ENCODE data around the gene CLPSL1. TPM values are rescaled to one million over a fixed set of nuclear protein-coding genes. Genes with fewer than 3 reads are reported as not detected.

The CLPSL1 gene
- polyA plus RNA-seq, 1 donor, result not detected

DNA sequence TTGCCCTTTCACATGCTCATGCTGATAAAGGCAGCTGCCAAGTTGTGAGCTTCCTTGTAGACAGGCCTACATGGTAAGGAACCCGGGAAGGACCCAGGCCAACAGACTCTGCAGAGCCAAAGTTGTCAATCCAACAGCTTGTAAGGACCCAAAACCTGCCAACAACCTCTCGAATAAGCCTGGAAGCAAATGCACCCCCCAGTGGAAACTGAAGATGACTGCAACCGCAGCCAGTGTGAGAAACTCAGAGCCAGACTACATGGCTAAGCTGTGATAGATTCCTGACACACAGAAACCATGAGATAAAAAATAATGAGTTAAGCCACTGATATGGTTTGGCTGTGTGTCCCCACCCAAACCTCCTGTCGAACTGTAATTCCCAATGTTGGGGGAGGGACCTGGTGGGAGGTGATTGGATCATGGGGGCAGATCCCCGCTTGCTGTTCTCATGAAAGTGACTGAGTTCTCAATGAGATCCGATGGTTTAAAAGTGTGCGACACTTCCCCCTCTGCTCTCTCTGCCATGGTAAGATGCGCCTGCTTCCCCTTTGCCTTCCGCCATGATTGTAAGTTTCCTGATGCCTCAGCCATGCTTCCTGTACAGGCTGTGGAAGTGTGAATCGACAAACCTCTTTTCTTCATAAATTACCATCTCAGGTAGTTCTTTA lies 23.2 kb upstream of the CLPSL1 start:
- no peak overlapping the region for H3K4me3 ChIP-seq (ENCODE audit: low read length)
- H3K27ac ChIP-seq (ENCODE audit: low read length), result no peak overlapping the region
- DNase-seq, result no peak
- no peaks in the 10 kb centered on the region for H3K4me1 ChIP-seq (ENCODE audit: control insufficient read depth, insufficient read depth, low read length)
- no peaks in the 10 kb centered on the region for H3K36me3 ChIP-seq (ENCODE audit: control insufficient read depth, insufficient read depth, low read length)
- no peaks in the 10 kb centered on the region for H3K27me3 ChIP-seq (ENCODE audit: control insufficient read depth, insufficient read depth, low read length)
- no peaks in the 10 kb centered on the region for H3K9me3 ChIP-seq (ENCODE audit: control insufficient read depth, low read depth, low read length)
- no CpG with 5 or more reads among the region's 10 CpGs for WGBS (ENCODE audit: insufficient coverage, low lambda C conversion rate)

DNA sequence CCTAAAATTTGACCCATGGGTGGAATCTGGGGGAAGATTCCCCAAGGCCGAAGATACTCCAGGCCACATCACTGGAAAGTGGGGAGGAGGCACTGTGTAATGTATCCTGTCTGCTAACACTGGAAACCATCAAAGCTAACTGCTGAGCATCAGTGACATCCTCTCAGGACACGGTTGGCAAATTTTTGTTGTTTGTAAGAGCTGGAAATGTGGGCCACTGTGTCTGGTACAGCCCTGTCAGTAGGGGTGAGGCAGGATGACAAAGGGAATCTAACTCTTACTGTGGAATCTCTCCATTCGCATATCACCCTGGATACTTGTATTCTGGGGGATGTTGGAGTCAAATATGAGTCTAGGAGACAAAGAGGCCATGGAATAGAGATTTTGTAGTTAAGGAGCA lies 21.4 kb upstream of the CLPSL1 start:
- peaks cover 6% of the 10 kb centered on the region for H3K27me3 ChIP-seq (ENCODE audit: control insufficient read depth, insufficient read depth, low read length)
- no peak for DNase-seq
- H3K9me3 ChIP-seq (ENCODE audit: control insufficient read depth, low read depth, low read length), result no peaks in the 10 kb centered on the region
- H3K27ac ChIP-seq (ENCODE audit: low read length), result no peak overlapping the region
- WGBS (ENCODE audit: insufficient coverage, low lambda C conversion rate), result no CpG with 5 or more reads among the region's 3 CpGs
- H3K36me3 ChIP-seq (ENCODE audit: control insufficient read depth, insufficient read depth, low read length), result no peaks in the 10 kb centered on the region
- no peak overlapping the region for H3K4me3 ChIP-seq (ENCODE audit: low read length)
- no peaks in the 10 kb centered on the region for H3K4me1 ChIP-seq (ENCODE audit: control insufficient read depth, insufficient read depth, low read length)

DNA sequence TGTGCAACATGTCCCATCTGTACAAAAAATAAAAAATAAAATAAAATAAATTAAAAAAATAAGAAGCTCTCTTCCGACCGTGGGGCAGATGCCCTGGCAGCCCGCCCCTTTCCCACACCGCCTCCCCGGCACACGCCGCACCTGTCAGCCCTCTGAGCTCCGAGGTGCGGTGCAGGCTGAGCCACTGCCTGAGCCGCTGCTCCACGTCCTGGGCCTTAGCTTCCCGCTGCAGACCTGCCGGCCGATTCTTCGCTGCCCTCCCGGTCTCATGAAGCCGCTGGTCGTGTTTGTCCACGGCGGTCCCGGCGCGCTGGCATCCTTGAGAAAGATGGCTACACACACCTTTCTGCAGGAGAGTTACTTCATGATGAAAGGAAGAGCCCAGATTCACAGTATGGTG lies 15.1 kb upstream of the CLPSL1 start:
- WGBS (ENCODE audit: insufficient coverage, low lambda C conversion rate), result 70% methylated on average over 2 of the region's 23 CpGs
- H3K4me1 ChIP-seq (ENCODE audit: control insufficient read depth, insufficient read depth, low read length), result peaks cover 2% of the 10 kb centered on the region
- no peak for DNase-seq
- peaks cover 4% of the 10 kb centered on the region for H3K9me3 ChIP-seq (ENCODE audit: control insufficient read depth, low read depth, low read length)
- H3K4me3 ChIP-seq (ENCODE audit: low read length), result no peak overlapping the region
- no peak overlapping the region for H3K27ac ChIP-seq (ENCODE audit: low read length)
- H3K36me3 ChIP-seq (ENCODE audit: control insufficient read depth, insufficient read depth, low read length), result no peaks in the 10 kb centered on the region
- H3K27me3 ChIP-seq (ENCODE audit: control insufficient read depth, insufficient read depth, low read length), result peaks cover 21% of the 10 kb centered on the region

DNA sequence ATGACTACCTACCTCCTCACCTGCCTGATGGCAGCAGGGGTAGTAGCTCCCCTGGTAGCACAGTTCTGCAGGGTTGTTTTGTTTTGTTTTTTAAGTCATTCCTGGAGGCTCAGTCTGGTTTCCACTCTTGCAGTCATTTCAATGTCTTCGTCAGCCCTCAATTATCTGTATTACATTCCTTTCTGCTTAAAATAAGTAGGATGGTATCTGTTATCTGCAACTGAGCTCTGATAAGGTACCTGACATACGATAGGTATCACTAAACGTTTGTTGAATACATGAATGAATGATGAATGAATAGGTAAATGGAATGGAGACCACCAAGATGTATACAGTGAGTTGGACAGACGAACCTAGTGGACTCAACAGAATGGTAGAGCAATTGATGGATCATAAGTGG lies 11.6 kb upstream of the CLPSL1 start:
- DNase-seq, result no peak
- H3K36me3 ChIP-seq (ENCODE audit: control insufficient read depth, insufficient read depth, low read length), result no peaks in the 10 kb centered on the region
- peaks cover 17% of the 10 kb centered on the region for H3K27me3 ChIP-seq (ENCODE audit: control insufficient read depth, insufficient read depth, low read length)
- H3K4me3 ChIP-seq (ENCODE audit: low read length), result no peak overlapping the region
- H3K4me1 ChIP-seq (ENCODE audit: control insufficient read depth, insufficient read depth, low read length), result peaks cover 2% of the 10 kb centered on the region
- peaks cover 4% of the 10 kb centered on the region for H3K9me3 ChIP-seq (ENCODE audit: control insufficient read depth, low read depth, low read length)
- H3K27ac ChIP-seq (ENCODE audit: low read length), result no peak overlapping the region
- no CpG with 5 or more reads among the region's 4 CpGs for WGBS (ENCODE audit: insufficient coverage, low lambda C conversion rate)

DNA sequence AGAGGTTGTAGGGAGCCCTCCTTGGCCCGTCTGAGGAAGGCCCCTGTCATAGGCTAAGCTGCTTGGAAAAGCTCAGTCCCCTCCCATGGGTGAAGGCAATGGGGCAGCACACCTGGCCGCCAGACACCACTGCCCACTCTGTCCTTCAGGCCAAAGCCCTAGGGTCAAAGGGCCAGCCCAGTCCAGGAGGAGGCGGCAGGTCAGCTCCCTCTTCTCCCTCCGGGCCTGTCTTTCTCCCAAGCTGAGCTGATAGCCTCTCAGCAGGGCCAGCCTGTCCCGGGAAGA lies 9.5 kb upstream of the CLPSL1 start:
- no peak overlapping the region for H3K4me3 ChIP-seq (ENCODE audit: low read length)
- WGBS (ENCODE audit: insufficient coverage, low lambda C conversion rate), result no CpG with 5 or more reads among the region's 5 CpGs
- no peaks in the 10 kb centered on the region for H3K36me3 ChIP-seq (ENCODE audit: control insufficient read depth, insufficient read depth, low read length)
- H3K4me1 ChIP-seq (ENCODE audit: control insufficient read depth, insufficient read depth, low read length), result no peaks in the 10 kb centered on the region
- no peak for DNase-seq
- no peaks in the 10 kb centered on the region for H3K9me3 ChIP-seq (ENCODE audit: control insufficient read depth, low read depth, low read length)
- H3K27ac ChIP-seq (ENCODE audit: low read length), result no peak overlapping the region
- H3K27me3 ChIP-seq (ENCODE audit: control insufficient read depth, insufficient read depth, low read length), result peaks cover 8% of the 10 kb centered on the region

DNA sequence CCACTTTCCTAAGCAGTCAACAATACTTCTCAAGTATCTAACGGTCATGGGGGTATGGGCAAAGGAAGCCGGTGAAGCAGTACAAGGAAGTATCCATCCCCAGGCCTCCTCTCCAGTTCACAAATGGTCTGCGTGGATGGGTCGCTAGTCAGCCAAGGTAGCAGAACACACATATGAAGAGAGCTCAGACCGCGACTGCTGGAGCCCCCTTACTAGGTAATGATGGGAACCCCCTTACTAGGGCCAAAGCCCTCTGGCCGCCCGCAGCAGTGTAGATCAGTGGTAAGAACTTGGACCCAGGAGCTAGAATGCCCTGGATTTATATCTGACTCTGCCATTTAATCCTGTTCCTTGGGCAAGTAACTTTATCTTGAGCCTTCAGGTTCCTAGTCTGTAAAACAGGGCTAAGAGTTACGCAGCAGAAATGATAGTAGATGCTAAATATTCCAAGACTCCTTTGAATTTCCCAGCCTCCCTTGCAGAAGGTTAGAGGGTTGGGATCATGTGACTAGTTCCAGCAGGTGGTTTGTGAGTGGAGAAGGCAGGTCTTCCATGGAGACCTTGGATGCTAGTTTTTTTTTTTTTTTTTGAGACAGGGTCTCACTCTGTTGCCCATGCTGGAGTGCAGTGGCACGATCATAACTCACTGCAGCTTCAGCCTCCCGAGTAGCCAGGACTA lies 6.6 kb upstream of the CLPSL1 start:
- Histone ChIP-seq H3K36me3 (ENCODE audit: control insufficient read depth, insufficient read depth, low read length) (no peaks in the 10 kb centered on the region), H3K4me1 (ENCODE audit: control insufficient read depth, insufficient read depth, low read length) (peaks cover 3% of the 10 kb centered on the region), H3K9me3 (ENCODE audit: control insufficient read depth, low read depth, low read length) (no peaks in the 10 kb centered on the region), H3K27me3 (ENCODE audit: control insufficient read depth, insufficient read depth, low read length) (peaks cover 14% of the 10 kb centered on the region), H3K27ac (ENCODE audit: low read length) (no peak overlapping the region), H3K4me3 (ENCODE audit: low read length) (no peak overlapping the region)
- no CpG with 5 or more reads among the region's 11 CpGs for WGBS (ENCODE audit: insufficient coverage, low lambda C conversion rate)
- DNase-seq, result no peak

DNA sequence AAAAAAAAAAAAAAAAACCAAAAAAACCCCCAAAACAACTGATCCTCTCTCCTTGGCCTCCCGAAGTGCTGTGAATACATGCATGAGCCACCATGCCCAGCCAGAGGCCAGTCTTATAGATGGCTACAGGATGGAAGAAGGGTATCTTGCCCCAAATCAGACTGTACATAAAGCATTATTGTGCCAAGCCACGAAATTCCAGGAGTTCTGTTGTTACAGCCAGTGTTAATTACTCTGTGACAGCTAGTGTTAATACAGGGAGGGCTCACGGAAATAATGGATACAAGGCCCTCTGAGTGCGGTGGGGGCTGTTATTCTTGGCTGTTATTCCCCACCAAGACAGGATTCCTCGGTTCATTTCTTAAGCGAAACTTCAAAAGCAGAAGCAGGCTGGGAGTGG lies 5.8 kb upstream of the CLPSL1 start:
- no peak for DNase-seq
- no peak overlapping the region for H3K27ac ChIP-seq (ENCODE audit: low read length)
- no peaks in the 10 kb centered on the region for H3K36me3 ChIP-seq (ENCODE audit: control insufficient read depth, insufficient read depth, low read length)
- H3K27me3 ChIP-seq (ENCODE audit: control insufficient read depth, insufficient read depth, low read length), result peaks cover 14% of the 10 kb centered on the region
- no peaks in the 10 kb centered on the region for H3K9me3 ChIP-seq (ENCODE audit: control insufficient read depth, low read depth, low read length)
- no peak overlapping the region for H3K4me3 ChIP-seq (ENCODE audit: low read length)
- peaks cover 3% of the 10 kb centered on the region for H3K4me1 ChIP-seq (ENCODE audit: control insufficient read depth, insufficient read depth, low read length)
- WGBS (ENCODE audit: insufficient coverage, low lambda C conversion rate), result no CpG with 5 or more reads among the region's 6 CpGs

DNA sequence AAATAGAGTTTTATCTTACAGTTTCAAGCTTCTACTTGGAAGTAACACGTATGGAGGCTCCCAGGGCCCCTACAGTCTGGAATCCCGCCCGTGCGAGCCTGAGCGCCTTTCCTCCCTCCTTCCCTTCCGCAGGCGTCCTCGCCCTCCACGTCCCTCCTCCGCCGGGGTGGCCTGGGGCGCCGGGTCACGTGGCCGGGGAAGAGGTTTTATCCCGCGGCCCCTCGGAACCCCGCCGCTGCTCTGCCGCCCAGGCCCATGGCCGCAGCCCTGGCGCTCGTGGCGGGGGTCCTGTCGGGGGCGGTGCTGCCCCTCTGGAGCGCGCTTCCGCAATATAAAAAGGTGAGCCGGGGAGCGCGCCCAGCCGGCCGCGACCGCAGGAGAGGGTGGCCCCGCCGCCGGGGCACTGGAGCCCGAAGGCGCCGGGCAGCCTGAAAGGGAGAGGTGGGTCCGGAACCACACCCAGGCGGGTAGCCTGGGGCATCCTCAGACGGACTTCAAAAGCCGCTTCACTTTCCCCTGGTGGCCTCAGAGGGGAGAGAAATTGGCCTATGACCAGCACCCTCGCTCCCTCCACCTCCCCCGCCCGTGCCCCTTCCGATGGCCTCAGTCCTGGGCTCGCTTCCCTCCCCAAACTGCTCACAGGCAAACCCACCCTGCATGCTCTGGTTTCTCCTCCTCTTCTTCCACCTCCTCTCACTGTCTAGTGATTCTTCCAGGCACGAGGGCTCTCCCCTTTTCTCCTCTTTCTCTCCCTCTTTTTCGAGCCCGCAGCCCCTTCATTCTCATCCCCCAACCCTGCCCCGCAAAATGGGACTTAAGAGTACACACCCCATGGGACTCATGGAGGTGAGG lies 4.2 kb upstream of the CLPSL1 start, which contains the start of gene CLPSL2:
Gene CLPSL2, plus strand, starts transcription at position 235 of the 852 bp plus-strand sequence. Its CDS starts 21 bp downstream, at position 256.
- WGBS (ENCODE audit: insufficient coverage, low lambda C conversion rate), result 0% methylated on average over 1 of the region's 56 CpGs

DNA sequence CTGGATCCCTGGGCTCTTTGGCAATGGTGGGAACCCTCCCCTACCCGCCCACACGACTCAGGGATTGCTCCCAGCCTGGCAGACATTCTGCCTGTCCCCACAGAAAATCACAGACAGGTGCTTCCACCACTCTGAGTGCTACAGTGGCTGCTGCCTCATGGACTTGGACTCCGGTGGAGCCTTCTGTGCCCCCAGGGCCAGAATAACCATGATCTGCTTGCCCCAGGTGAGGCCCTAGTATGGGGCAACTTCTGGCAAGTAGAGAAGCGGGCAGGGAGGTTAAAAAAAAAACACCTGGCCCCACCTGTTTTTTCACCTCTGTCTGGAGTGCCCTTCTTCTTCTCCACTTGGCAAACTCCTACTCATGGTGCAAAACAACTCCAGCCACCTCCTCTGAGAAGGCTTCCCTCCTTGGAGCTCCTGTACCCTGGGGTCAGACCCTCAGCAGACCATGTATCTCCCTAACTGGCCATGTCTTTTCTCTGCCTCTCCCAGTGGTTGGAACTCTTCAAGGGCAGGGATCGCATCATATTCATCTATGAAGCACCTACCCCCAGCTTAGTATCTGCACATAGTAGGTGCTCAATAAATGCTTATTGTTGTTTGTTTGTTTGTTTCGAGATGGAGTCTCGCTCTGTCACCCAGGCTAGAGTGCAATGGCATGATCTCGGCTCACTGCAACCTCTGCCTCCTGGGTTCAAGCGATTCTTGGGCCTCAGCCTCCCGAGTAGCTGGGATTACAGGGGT lies 3.3 kb upstream of the CLPSL1 start:
- Histone ChIP-seq H3K36me3 (ENCODE audit: control insufficient read depth, insufficient read depth, low read length) (no peaks in the 10 kb centered on the region), H3K9me3 (ENCODE audit: control insufficient read depth, low read depth, low read length) (no peaks in the 10 kb centered on the region), H3K27ac (ENCODE audit: low read length) (no peak overlapping the region), H3K4me1 (ENCODE audit: control insufficient read depth, insufficient read depth, low read length) (peaks cover 3% of the 10 kb centered on the region), H3K27me3 (ENCODE audit: control insufficient read depth, insufficient read depth, low read length) (peaks cover 14% of the 10 kb centered on the region), H3K4me3 (ENCODE audit: low read length) (no peak overlapping the region)
- WGBS (ENCODE audit: insufficient coverage, low lambda C conversion rate), result no CpG with 5 or more reads among the region's 10 CpGs
- no peak for DNase-seq

More for the DNA sequence above, 4.2 kb upstream of the CLPSL1 start, which contains the start of gene CLPSL2:
- peaks cover 14% of the 10 kb centered on the region for H3K27me3 ChIP-seq (ENCODE audit: control insufficient read depth, insufficient read depth, low read length)
- H3K4me1 ChIP-seq (ENCODE audit: control insufficient read depth, insufficient read depth, low read length), result peaks cover 3% of the 10 kb centered on the region
- H3K27ac ChIP-seq (ENCODE audit: low read length), result no peak within 1 kb of the TSS
- H3K9me3 ChIP-seq (ENCODE audit: control insufficient read depth, low read depth, low read length), result no peaks in the 10 kb centered on the region
- peak in 1 of 2 donors; percentile 31 for DNase-seq
- H3K4me3 ChIP-seq (ENCODE audit: low read length), result peak within 1 kb of the TSS; percentile 21
- H3K36me3 ChIP-seq (ENCODE audit: control insufficient read depth, insufficient read depth, low read length), result no peaks in the 10 kb centered on the region

DNA sequence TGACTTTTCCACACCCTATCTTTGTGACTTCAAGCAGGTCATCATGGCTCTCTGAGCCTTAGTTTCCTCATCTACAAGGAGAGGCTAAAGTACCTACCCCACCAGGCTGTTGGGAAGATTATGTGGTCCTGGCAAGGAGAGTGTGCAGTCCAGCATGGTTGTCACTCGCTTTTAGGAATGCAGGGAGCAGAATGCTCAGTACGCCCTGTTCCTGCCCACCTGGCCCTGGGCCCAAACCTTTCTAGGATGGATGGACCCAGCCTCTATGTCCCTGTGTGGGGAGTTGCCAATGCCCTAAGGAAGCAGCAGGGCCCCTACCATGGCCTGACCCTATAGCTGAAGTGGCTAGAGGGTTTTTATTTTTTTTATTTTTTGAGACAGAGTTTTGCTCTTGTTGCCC lies 2.4 kb upstream of the CLPSL1 start:
- peaks cover 14% of the 10 kb centered on the region for H3K27me3 ChIP-seq (ENCODE audit: control insufficient read depth, insufficient read depth, low read length)
- peaks cover 3% of the 10 kb centered on the region for H3K4me1 ChIP-seq (ENCODE audit: control insufficient read depth, insufficient read depth, low read length)
- DNase-seq, result no peak
- no peak overlapping the region for H3K27ac ChIP-seq (ENCODE audit: low read length)
- H3K9me3 ChIP-seq (ENCODE audit: control insufficient read depth, low read depth, low read length), result no peaks in the 10 kb centered on the region
- no peak overlapping the region for H3K4me3 ChIP-seq (ENCODE audit: low read length)
- no CpG with 5 or more reads among the region's 2 CpGs for WGBS (ENCODE audit: insufficient coverage, low lambda C conversion rate)
- no peaks in the 10 kb centered on the region for H3K36me3 ChIP-seq (ENCODE audit: control insufficient read depth, insufficient read depth, low read length)
